Neural progenitor cell (in vitro differentiated cells): Measurements from ENCODE around the gene IPO13. TPM values are rescaled to one million over a fixed set of nuclear protein-coding genes. Genes with fewer than 3 reads are reported as not detected.

Experiments used
- DNase-seq: peaks from one replicate; pipeline ENCODE4 v3.0.0-alpha.2; 2016; ENCODE audit warnings: low spot score
- H2AFZ ChIP-seq: fragments of 200-600 bp; sonication (generic); replicated peaks from 2 replicates; pipeline ENCODE4 v1.6.1; 2016; ENCODE audit warnings: antibody characterized with exemption
- H3F3A ChIP-seq: fragments of 200-600 bp; sonication (generic); 2 replicates; pipeline ENCODE4 v1.6.1; 2016; ENCODE audit warnings: antibody characterized with exemption, low read depth
- H3K27ac ChIP-seq: fragments of 200-600 bp; sonication (generic); 2 replicates; pipeline ENCODE4 v1.5.1; 2016; ENCODE audit warnings: mild to moderate bottlenecking
- H3K27me3 ChIP-seq: fragments of 200-600 bp; sonication (generic); 2 replicates; pipeline ENCODE4 v1.6.1; 2016; ENCODE audit warnings: mild to moderate bottlenecking, moderate library complexity
- H3K36me3 ChIP-seq: fragments of 200-600 bp; sonication (generic); 2 replicates; pipeline ENCODE4 v1.5.1; 2016
- H3K4me1 ChIP-seq: fragments of 200-600 bp; sonication (generic); 2 replicates; pipeline ENCODE4 v1.6.1; 2016; ENCODE audit warnings: mixed run types
- H3K4me2 ChIP-seq: fragments of 200-600 bp; sonication (generic); 2 replicates; pipeline ENCODE4 v1.6.1; 2016
- H3K4me3 ChIP-seq: fragments of 200-600 bp; sonication (generic); 2 replicates; pipeline ENCODE4 v1.5.1; 2016
- H3K79me2 ChIP-seq: fragments of 200-600 bp; sonication (generic); 2 replicates; pipeline ENCODE4 v1.6.1; 2016; ENCODE audit warnings: low read depth
- H3K9ac ChIP-seq: fragments of 200-600 bp; sonication (generic); 2 replicates; pipeline ENCODE4 v1.6.1; 2016
- H3K9me3 ChIP-seq: fragments of 200-600 bp; sonication (generic); 2 replicates; pipeline ENCODE4 v1.5.1; 2016; ENCODE audit warnings: low read depth
- H4K20me1 ChIP-seq: fragments of 200-600 bp; sonication (generic); 2 replicates; pipeline ENCODE4 v1.6.1; 2016; ENCODE audit warnings: low read depth
- H3K27ac Mint-ChIP-seq: 3 replicates; pipeline ENCODE4 v1.8.0; 2021; ENCODE audit warnings: mixed read lengths
- H3K27me3 Mint-ChIP-seq: 2 replicates; pipeline ENCODE4 v1.8.0; 2022; ENCODE audit warnings: low read depth, mild to moderate bottlenecking, inconsistent platforms, moderate library complexity, mixed read lengths; ENCODE audit not compliant: insufficient read depth
- H3K36me3 Mint-ChIP-seq: 3 replicates; pipeline ENCODE4 v1.8.0; 2021; ENCODE audit warnings: mixed read lengths
- H3K4me1 Mint-ChIP-seq: 3 replicates; pipeline ENCODE4 v1.8.0; 2021; ENCODE audit warnings: mixed read lengths
- H3K4me3 Mint-ChIP-seq: 3 replicates; pipeline ENCODE4 v1.8.0; 2021; ENCODE audit warnings: mild to moderate bottlenecking, moderate library complexity, mixed read lengths
- H3K9me3 Mint-ChIP-seq: 3 replicates; pipeline ENCODE4 v1.8.0; 2020; ENCODE audit warnings: mixed read lengths
- EZH2 ChIP-seq: fragments of 200-600 bp; sonication (generic); IDR thresholded peaks from 2 replicates; pipeline ENCODE4 v1.6.1; 2017; ENCODE audit warnings: antibody characterized with exemption, mild to moderate bottlenecking, moderate library complexity
- EZH2phosphoT487 ChIP-seq: fragments of 200-600 bp; sonication (generic); IDR thresholded peaks from 2 replicates; pipeline ENCODE4 v1.6.1; 2017; ENCODE audit warnings: antibody characterized with exemption
- total RNA-seq: library from RNA; depleted of rRNA; stranded (reverse); fragments of >200 nt; gene quantifications from 2 replicates; pipeline ENCODE4 v1.2.3, GENCODE V29; 2015; ENCODE audit warnings: low replicate concordance
- TF ChIP-seq, protein P1 (sequence below): fragments of 200-600 bp; sonication (generic); IDR thresholded peaks from 2 replicates; pipeline ENCODE4 v1.5.1; 2017; ENCODE audit warnings: antibody characterized with exemption, mild to moderate bottlenecking

IPO13 gene
- total RNA-seq, 1 donor from 2014 or later, result 7.2 TPM

DNA sequence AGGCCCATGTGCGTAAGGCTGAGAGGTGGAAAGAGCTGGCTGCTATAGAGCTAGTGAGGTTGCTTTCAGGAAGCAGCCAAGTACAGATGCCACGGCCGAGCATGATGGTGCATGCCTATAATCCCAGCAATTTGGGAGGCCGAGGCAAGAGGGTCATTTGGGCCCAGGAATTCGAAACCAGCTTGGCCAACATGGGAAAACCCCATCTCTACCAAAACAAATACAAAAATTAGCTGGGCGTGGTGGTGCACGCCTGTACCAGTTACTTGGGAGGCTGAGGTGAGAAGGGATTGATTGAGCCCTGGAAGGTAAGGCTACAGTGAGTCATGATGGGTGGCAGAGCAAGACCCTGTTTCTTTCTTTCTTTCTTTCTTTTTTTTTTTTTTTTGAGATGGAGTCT is 47.3 kb downstream of the IPO13 start:
- H3K9ac ChIP-seq, result no peak overlapping the region
- peaks cover 27% of the 10 kb centered on the region for H4K20me1 ChIP-seq
- Mint-ChIP-seq H3K4me3 (peak overlapping the region; percentile 63), H3K36me3 (no peaks in the 10 kb centered on the region), H3K27me3 (peaks cover 4% of the 10 kb centered on the region), H3K9me3 (no peaks in the 10 kb centered on the region), H3K4me1 (peaks cover 38% of the 10 kb centered on the region), H3K27ac (no peak overlapping the region)
- H3K9me3 ChIP-seq, result no peaks in the 10 kb centered on the region
- H3K36me3 ChIP-seq, result no peaks in the 10 kb centered on the region
- no peaks in the 10 kb centered on the region for H3K27me3 ChIP-seq
- TF ChIP-seq, protein P1, sequence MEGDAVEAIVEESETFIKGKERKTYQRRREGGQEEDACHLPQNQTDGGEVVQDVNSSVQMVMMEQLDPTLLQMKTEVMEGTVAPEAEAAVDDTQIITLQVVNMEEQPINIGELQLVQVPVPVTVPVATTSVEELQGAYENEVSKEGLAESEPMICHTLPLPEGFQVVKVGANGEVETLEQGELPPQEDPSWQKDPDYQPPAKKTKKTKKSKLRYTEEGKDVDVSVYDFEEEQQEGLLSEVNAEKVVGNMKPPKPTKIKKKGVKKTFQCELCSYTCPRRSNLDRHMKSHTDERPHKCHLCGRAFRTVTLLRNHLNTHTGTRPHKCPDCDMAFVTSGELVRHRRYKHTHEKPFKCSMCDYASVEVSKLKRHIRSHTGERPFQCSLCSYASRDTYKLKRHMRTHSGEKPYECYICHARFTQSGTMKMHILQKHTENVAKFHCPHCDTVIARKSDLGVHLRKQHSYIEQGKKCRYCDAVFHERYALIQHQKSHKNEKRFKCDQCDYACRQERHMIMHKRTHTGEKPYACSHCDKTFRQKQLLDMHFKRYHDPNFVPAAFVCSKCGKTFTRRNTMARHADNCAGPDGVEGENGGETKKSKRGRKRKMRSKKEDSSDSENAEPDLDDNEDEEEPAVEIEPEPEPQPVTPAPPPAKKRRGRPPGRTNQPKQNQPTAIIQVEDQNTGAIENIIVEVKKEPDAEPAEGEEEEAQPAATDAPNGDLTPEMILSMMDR, result no peak
- TF ChIP-seq EZH2phosphoT487, result no peak
- TF ChIP-seq EZH2, result no peak
- H2AFZ ChIP-seq, result no peak overlapping the region
- H3K79me2 ChIP-seq, result no peaks in the 10 kb centered on the region
- H3K4me2 ChIP-seq, result no peak overlapping the region
- H3K27ac ChIP-seq, result no peak overlapping the region
- no peak overlapping the region for H3K4me3 ChIP-seq
- peaks cover 32% of the 10 kb centered on the region for H3F3A ChIP-seq
- no peak for DNase-seq
- H3K4me1 ChIP-seq, result peaks cover 10% of the 10 kb centered on the region

DNA sequence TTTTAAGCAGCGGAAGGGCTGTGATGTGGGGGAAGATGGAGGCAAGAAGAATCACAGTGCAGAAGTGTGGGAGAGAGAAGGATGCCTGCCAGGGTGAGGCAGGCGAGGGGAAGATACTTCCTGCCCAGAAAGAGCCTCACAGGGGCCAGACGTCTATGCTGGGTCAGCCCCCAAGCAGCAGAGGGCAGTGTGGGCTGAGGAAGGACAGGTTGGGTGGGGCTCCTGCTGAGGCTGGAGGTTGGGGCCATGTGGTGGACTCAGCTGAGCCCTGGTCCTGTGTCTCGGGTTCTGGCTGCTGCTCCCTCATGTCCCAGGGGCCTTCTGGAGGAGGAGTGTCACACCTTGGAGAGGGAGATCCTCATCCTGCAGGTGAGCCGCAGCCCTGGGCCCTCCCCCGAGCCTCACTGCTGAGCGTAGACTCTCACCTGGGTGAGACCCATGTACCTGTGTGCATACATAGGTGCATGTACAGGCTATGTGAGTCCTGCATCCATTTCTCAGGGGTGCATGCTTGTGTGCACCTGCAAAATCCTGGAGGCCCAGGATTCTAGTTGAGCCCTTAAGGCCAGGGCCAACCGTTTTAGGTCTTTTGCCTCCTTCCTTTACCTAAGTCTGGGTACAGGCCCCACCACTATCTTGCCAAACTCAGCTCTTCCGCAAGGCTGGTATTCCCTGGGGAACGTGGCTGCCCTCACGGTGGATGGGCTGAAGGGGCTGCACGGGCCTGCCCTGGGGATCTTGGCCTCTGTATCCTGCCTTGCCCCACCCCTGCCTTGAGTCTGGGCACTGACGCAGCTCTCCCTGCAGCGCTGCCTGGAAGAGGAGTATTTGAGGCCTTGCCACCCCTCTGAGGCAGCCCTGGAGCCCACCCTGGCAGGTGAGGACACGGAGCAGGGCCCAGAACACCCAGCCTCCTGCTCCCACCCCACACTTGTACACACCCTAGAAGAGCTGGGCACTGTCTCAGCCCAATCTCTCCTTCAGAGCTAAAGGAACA is 48.3 kb downstream of the IPO13 start:
- Histone ChIP-seq H3K9me3 (no peaks in the 10 kb centered on the region), H3K9ac (no peak overlapping the region), H2AFZ (no peak overlapping the region), H3K27me3 (no peaks in the 10 kb centered on the region), H3K79me2 (no peaks in the 10 kb centered on the region), H3K4me1 (peaks cover 10% of the 10 kb centered on the region), H3K4me3 (no peak overlapping the region), H3K4me2 (no peak overlapping the region), H3F3A (peaks cover 25% of the 10 kb centered on the region), H3K36me3 (no peaks in the 10 kb centered on the region), H4K20me1 (peaks cover 26% of the 10 kb centered on the region), H3K27ac (no peak overlapping the region)
- H3K4me3 Mint-ChIP-seq, result no peak overlapping the region
- TF ChIP-seq, protein P1, result peak; percentile 49
- no peak for TF ChIP-seq EZH2
- H3K36me3 Mint-ChIP-seq, result no peaks in the 10 kb centered on the region
- peaks cover 42% of the 10 kb centered on the region for H3K4me1 Mint-ChIP-seq
- peak; percentile 51 for DNase-seq
- peak overlapping the region; percentile 63 for H3K27ac Mint-ChIP-seq
- H3K9me3 Mint-ChIP-seq, result no peaks in the 10 kb centered on the region
- H3K27me3 Mint-ChIP-seq, result peaks cover 6% of the 10 kb centered on the region

DNA sequence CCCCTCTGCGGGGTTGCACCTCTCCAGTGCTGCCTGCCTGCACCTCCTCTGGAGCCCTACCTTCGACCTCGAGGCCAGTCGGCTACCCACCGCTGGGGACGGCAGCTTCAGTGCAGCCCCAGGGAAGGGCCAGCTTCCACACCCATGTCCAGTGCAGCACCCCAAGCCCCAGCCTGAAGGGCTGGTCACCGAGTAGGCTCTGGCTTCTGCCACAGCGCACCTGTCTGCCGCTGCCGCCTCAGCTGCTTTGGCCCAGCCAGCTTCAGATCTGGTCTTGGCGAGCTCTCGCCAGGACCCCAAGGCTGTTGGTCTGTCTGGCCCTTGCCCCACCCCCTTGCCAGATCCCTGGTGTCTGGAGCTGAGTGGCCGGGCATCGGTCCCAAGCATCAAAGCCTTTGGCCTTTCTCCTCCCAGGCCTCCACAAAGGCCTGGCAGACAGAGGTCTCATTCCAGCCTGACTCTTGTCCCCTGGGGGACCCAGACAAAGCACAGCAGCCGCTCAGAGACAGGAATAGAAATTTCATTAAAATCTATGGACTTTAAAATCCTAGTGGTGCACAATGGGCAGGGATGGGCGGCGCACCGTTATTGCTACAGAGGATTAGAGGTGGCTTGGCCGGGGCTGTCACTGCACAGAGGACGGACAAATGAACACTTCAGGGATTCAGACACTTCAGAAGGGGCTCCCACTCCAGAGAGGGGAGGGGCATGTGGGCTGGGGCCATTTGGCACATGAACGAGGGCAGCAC is 49.4 kb downstream of the IPO13 start:
- Histone ChIP-seq H4K20me1 (peaks cover 21% of the 10 kb centered on the region), H3K27ac (no peak overlapping the region), H3K4me1 (peaks cover 10% of the 10 kb centered on the region), H3K4me3 (no peak overlapping the region), H2AFZ (no peak overlapping the region), H3K9me3 (no peaks in the 10 kb centered on the region), H3F3A (peaks cover 24% of the 10 kb centered on the region), H3K27me3 (no peaks in the 10 kb centered on the region), H3K4me2 (peak overlapping the region; percentile 1), H3K36me3 (no peaks in the 10 kb centered on the region), H3K9ac (no peak overlapping the region), H3K79me2 (no peaks in the 10 kb centered on the region)
- H3K4me3 Mint-ChIP-seq, result peak overlapping the region; percentile 80
- no peaks in the 10 kb centered on the region for H3K9me3 Mint-ChIP-seq
- H3K27me3 Mint-ChIP-seq, result peaks cover 6% of the 10 kb centered on the region
- TF ChIP-seq, protein P1, result no peak
- TF ChIP-seq EZH2phosphoT487 (no peak), EZH2 (no peak)
- peaks cover 42% of the 10 kb centered on the region for H3K4me1 Mint-ChIP-seq
- DNase-seq, result peak; percentile 36
- no peaks in the 10 kb centered on the region for H3K36me3 Mint-ChIP-seq
- H3K27ac Mint-ChIP-seq, result peak overlapping the region; percentile 94
